PC-9 (cell line): Measurements from ENCODE around the gene MED16.

ENCODE experiments used
- EZH2 ChIP-seq: fragments of 200-600 bp; sonication (generic); IDR thresholded peaks from 2 replicates; pipeline ENCODE4 v1.8.0; 2017; ENCODE audit warnings: antibody characterized with exemption, low read depth
- TF ChIP-seq, protein P1 (sequence below): fragments of 200-600 bp; sonication (generic); conservative IDR thresholded peaks from 2 replicates; pipeline ENCODE4 v1.6.1; 2017; ENCODE audit warnings: mixed run types, antibody characterized with exemption, mild to moderate bottlenecking, moderate library complexity

DNA sequence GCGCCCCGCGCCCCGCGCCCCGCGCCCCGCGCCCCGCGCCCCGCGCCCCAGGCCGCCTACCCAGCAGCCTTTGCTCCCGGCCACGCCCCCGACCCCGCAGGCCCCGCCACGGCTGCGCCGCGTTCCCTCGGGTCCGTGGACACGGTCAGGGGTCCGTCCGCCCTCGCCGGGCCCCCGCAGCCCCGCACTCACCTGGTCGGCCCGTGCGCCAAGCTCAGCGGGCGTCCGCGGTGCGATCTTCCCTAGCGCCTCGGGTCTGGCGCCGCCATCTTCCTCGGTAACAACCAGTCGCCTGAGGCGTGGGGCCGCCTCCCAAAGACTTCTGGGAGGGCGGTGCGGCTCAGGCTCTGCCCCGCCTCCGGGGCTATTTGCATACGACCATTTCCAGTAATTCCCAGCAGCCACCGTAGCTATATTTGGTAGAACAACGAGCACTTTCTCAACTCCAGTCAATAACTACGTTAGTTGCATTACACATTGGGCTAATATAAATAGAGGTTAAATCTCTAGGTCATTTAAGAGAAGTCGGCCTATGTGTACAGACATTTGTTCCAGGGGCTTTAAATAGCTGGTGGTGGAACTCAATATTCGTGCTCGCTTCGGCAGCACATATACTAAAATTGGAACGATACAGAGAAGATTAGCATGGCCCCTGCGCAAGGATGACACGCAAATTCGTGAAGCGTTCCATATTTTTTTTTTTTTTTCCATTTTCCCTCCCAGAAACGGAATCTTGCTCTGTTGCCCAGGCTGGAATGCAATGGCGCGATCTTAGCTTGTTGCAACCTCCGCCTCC is at the start of gene MED16, which contains the start of gene RNU6-9:
- TF ChIP-seq, protein P1, sequence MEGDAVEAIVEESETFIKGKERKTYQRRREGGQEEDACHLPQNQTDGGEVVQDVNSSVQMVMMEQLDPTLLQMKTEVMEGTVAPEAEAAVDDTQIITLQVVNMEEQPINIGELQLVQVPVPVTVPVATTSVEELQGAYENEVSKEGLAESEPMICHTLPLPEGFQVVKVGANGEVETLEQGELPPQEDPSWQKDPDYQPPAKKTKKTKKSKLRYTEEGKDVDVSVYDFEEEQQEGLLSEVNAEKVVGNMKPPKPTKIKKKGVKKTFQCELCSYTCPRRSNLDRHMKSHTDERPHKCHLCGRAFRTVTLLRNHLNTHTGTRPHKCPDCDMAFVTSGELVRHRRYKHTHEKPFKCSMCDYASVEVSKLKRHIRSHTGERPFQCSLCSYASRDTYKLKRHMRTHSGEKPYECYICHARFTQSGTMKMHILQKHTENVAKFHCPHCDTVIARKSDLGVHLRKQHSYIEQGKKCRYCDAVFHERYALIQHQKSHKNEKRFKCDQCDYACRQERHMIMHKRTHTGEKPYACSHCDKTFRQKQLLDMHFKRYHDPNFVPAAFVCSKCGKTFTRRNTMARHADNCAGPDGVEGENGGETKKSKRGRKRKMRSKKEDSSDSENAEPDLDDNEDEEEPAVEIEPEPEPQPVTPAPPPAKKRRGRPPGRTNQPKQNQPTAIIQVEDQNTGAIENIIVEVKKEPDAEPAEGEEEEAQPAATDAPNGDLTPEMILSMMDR, result no peak
- TF ChIP-seq EZH2, result no peak
